ENCODE results near the gene S100A13.

The S100A13 gene

GRCh38 chr1:153626477-153626903 is 815 bp downstream of the S100A13 start:
- no peak for DNase-seq (ENCODE audit: low read depth)

DNA sequence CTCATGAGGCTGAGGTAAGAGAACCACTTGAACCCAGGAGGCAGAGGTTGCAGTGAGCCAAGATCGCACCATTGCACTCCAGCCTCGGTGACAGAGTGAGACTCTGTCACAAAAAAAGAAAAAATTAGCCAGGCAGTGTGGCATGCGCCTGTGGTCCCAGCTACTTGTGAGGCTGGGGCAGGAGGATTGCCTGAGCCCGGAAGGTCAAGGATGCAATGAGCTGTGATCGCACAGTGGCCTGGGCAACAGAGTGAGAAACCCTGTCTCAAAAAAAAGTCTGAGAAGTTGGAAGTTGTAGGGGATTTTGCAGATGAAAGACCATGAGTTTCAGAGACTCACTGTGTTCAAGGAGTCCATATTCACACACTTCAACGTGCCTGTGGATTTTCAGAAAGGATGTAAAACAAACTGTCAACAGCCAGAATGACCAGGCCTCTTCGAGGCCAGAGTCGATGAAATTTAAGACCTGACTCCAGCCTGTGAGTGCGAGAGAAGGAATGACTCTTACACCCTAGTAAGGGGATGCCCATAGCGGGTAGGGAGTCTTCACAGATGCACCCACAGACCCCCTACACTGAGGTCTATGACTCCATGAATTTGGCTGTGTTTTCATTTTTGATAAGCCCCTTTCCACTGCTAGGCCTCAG is 2.2 kb downstream of the S100A13 start:
- no peak for DNase-seq (ENCODE audit: low read depth)

- DNase-seq (ENCODE audit: low read depth), result no peak
Observed at GRCh38 chr1:153623101-153623500, 4.2 kb downstream of the S100A13 start.

DNA sequence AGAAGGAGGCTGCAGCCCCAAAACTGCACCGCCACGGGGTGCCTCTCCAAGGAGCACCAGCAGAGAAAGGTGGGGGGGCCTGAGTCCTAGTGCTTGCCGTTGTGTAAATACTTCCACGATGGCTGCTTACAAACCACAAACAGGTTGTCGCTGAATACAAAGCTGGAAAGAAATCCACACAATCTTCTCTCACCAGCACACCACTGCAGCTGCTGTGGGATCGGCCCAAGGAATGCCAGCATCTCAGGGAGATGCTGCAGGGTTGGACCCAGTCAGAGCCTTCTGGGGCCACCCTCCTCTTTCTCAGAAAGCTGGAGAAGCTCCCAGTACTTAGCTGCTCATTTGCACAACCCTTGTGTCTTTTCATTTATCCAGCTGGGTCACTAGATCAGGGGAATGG is 8.1 kb downstream of the S100A13 start:
- no peak for DNase-seq (ENCODE audit: low read depth)

DNA sequence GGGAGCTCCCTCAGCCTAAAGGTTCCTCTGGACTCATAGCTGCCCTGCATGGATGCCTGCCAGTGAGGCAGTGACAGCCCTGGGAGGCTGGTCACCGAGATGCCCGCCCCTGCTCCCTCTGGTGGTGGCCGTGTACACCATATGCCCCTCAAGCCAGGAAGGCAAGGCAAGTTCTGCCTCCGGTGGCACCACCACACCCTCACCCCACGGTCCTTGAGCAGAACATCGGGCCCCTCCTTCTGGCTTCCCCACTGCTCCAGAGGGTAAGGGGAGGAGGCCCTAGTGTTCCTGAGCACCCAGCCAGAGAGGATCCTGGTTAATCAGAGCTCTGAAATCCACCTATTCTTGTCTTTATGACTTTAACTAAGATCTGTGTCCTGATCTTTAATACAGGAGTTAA is 9.6 kb downstream of the S100A13 start:
- DNase-seq (ENCODE audit: low read depth), result peak; percentile 56

GRCh38 chr1:153616917-153617311 is 10.4 kb downstream of the S100A13 start:
- no peak for DNase-seq (ENCODE audit: low read depth)

DNA sequence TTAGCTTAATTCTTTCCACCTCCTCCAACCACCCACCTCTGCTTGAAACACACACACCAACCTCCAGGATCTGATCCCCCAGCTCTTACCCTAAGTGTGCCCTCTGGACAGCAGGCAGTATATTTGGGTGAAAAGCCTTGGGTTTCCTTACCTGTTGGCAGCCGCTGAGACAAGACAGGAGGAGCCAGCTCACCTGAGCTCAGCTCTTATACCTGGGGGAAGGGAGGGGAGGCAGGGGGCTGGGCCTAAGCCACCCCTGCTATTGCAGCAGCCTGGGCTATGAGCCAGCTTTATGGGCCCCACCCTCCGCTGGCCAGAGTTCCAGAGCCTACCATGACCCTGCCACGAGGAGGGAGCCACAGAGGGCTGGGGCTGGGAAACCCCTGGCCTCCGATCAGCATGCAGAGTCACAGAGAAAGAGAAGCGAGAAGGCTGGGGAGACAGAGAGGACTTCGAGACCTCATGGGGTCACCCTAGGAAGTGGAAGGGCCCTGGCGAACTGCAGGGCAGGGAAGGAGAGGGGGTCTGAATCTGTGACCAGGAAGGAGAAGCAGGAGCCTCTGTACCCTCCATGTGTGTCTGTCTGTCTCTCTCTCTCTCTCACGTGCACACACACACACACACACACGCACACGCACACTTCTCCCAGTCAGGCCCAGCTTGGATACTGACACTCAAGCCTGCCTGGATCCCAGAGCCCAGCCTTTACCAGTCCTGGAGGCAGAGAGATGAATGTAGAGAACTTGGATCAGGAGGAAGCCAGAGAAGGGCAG is 11.0 kb downstream of the S100A13 start, which contains the start of gene S100A14:
TSS of gene S100A14 (minus strand) at position 182 of the 773 bp plus-strand sequence. CDS start 467 bp downstream, outside the sequence.
- no peak for DNase-seq (ENCODE audit: low read depth)

DNA sequence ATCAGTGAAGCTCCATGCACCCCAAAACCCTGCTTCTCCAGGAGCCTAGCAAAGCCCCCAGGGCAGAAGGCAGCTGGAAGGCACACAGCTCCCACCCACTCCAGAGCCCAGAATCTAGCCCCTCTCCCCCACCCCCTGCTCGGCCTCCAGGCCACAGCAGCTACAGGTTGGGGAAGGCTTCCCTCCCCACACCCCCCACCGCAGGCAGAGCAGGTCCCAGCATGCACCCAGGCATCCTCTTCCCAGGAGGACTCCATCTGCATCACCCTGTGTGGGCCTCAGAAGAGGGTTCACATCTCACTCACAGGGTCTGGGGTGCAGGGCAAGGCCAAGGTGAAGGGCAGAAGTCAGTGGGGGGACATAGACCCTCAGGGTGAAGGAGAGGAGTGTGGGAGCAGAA is 11.9 kb downstream of the S100A13 start:
- no peak for DNase-seq (ENCODE audit: low read depth)

DNA sequence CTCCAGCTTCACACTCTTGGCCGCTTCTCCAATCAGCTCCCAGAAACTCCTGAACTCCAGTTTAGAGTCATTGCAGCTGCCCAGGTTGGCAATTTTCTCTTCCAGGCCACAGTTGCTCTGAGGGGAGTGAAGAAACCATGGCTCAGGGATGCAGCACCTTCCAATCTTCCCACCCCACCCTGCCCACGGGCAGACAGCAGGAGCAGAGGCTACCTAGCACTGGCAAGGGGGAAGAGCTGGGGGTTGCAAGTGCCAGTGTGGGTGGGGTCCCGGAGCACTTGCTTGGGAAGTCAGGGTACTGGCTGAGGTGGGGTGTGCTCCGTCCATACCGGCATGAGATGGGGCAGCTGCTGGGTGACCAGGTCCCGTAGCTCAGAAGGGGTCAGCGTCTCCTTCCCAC is 12.4 kb downstream of the S100A13 start:
- DNase-seq (ENCODE audit: low read depth), result no peak

GRCh38 chr1:153614189-153614900 is 13.0 kb downstream of the S100A13 start:
- no peak for DNase-seq (ENCODE audit: low read depth)

DNA sequence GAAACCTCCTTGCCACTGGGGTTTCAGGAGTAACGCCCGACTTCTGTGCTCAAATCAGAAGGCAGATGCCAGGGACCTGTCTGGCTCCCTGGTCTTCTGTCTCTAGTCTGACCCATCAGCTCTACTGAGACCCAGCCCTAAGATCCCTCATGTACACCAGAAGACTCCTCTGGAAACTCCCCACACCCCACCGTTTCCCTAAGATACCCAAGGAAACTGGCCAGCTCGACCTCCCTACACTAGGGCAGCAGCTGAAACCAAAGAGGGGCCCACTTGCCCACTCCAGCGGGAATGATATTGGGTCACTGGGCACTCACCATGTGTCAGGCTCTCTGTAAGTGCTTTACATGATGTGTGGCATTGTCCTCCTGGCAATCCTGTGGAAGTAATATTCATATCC is 13.9 kb downstream of the S100A13 start:
- DNase-seq (ENCODE audit: low read depth), result no peak

DNA sequence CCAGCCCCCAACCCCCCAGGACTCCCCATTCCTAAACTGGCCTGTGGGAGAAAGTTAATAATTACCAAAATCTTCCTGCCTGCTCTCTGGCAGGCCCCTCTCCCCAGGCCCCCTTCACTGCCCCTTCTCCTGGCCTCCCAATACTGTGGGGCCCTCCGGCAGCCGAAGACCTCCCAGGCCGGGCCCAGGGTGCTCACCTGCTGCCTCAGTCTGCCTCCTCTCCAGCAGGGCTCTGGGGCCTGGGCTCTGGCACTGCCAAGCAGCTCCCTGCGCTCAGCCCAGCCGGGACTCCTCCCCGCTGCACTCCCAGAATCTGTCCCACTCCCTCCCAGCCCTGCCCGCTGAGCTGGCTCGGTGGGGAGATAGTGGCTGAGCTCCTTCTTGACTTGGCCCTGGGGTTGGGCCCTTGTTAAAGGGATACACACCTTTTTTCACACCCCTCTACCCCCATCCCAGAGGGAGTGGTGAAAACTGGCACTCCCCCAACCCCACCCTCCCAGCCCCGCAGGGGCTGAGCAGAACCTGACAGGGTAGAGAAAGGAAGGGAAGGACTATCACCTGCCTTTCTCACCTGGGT is 14.5 kb downstream of the S100A13 start, which contains the start of gene S100A16:
TSS of gene S100A16 (minus strand) at position 383 of the 577 bp plus-strand sequence. CDS start 4,986 bp downstream, outside the sequence.
- no peak for DNase-seq (ENCODE audit: low read depth)

DNA sequence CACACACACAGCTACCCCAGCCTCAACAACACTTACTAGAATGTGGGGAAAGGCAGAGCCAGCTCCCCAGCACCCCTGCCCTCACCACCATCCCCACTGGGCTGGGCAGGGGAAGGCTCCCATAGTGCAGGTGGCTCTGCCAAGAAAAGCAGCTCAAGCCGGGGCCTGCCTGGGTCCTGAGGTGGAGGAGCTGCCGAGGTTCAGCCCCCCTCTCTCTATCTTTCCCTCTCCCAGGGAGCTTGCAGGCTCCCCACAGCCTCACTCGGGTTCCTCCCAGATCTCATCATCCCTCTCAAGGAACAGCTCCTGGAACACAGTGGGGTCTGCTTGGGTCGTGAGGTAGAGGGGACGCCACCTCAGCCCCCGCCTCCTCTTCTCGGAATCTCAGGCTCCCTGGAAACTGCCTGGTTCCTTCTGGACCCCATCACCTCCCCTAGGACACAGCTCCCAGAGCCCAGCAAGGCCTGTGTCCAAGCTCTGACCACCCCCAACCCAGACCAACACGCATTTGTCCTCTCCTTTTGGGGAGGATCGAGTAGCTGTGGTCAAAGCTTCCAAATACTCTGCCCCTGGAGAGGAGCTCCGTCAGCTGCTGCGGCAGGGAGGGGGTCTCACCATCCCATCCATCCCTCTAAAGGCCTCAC is 15.1 kb downstream of the S100A13 start:
- no peak for DNase-seq (ENCODE audit: low read depth)

DNA sequence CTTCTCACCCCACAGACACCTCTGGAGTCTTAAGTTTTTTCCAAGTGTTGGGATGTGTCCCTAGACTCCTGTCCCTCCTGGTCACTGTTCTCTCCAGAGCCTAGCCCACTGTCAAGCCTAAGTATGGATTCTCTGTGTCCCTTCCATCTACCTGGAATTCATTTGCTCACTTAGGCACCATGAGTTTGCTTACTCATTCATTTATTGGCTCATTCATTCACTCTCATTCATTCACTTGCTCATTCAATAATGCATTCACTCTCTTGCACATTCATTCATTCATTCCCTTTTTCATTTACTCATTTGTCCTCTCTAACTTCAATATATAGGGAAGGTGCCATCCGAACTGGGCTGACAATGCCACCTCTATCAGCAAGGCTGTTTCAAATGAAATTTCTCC is 15.9 kb downstream of the S100A13 start:
- no peak for DNase-seq (ENCODE audit: low read depth)

DNA sequence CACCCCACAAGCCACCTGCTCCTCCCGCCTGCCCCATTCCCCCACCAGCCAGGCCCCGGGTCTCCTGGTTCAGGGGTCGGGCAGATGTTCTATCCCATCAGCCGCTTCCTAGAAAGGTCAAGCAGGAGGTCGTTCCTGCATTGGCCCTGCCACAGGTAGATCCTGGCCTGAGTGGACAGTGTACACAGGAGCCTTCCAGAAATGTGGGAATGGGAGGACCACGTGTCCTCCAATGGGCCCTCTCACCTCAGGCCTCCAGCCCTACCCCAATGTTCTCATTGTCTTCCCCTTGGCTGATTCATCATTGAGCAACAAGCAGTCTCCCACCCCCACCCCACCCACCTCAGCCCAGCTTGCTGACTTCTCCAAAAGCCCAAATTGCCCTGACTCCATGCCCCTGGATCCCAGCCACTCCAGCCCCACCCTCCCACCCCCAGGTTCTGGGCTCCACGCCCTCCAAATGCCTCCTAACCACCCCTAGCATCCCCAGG is 16.4 kb downstream of the S100A13 start:
- no peak for DNase-seq (ENCODE audit: low read depth)

DNA sequence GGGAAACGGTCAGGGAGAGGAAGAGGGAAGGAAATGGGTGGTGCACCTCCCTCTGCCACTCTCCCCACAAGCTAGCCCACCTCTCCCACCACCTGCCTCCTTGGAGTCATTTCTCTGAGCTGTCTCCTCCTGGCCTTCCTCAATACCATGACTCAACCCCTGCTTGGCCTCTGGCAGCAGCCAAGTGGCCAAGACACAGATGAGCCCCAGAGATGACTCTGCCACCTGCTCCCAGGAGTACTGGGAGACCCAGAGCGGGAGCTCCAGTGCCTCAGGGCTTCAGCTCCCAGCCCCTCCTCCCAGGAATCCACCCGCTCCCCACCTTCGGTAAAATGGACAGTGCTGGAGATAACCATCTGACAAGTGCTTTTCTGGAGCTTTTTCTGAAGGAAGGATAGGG is 17.0 kb downstream of the S100A13 start:
- DNase-seq (ENCODE audit: low read depth), result no peak

GRCh38 chr1:153609585-153609907 is 17.8 kb downstream of the S100A13 start:
- DNase-seq (ENCODE audit: low read depth), result no peak

GRCh38 chr1:153608742-153609584 is 18.3 kb downstream of the S100A13 start:
- DNase-seq (ENCODE audit: low read depth), result no peak

DNA sequence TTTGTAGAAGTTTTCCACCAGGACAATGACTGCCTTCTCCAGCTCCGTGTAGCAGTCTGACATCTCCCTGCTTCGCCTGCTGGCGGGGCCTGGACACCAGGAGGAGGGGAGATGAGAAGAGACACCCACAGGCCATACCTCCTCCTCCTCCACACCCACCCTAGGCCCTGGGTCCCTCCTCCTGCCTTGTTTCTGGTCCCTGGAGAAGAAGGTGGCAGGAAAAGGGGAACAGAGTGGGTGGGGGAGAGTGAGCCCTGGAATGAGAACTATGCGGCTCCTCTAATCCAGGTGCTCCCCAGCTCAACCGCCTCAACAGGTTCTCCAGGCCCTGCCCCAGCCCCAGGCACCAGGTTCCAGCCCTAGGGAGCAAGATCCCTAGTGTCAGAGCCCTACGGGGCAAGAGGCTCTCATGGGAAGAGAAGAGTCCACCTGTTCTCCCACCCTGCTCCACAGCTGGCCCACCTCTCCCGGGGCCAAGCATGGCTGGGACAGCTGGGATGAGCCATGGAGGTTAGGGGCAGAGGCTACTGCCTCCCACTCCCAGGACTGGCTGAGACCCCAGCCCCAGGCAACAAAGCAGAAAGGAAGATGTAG is 19.1 kb downstream of the S100A13 start:
- DNase-seq (ENCODE audit: low read depth), result no peak

- DNase-seq (ENCODE audit: low read depth), result no peak
Observed at GRCh38 chr1:153607381-153607780, 19.9 kb downstream of the S100A13 start.

DNA sequence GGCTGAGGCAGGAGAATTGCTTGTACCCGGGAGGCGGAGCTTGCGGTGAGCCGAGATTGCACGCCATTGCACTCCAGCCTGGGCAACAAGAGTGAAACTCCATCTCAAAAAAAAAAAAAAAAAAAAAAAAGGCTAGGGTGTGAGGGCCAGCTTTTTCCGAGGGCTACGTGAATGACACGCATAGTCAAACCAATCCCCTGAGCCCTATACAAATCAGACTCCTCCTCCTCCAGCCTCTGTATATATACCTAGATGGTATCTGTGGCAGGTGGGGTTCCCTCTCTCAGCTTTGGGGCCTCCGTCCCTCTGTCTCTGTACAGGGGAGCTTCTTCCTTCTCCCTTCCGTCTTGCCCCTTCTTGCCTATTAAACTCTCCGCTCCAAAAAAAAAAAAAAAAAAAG is 21.1 kb downstream of the S100A13 start:
- DNase-seq (ENCODE audit: low read depth), result no peak
